DOHH2 (cell line): ENCODE data around the gene TMEM250.
"Not testable (repeated sequence)": the region's sequence is repeated elsewhere in the genome, so short reads cannot be mapped to it uniquely, and the experiment has no call there.

Experiments
- H3F3A ChIP-seq: fragments of 200-600 bp; sonication (generic), shearing (Covaris generic); 2 replicates; pipeline ENCODE4 v1.6.0; 2016; ENCODE audit warnings: antibody characterized with exemption, mild to moderate bottlenecking; ENCODE audit not compliant: control insufficient read depth, insufficient read depth
- H3K27ac ChIP-seq: fragments of 200-600 bp; sonication (generic); 2 replicates; pipeline ENCODE4 v1.5.1; 2014; ENCODE audit warnings: low read depth, mild to moderate bottlenecking, low read length, moderate library complexity
- H3K27me3 ChIP-seq: fragments of 200-600 bp; sonication (generic); 2 replicates; pipeline ENCODE4 v1.6.1; 2014; ENCODE audit warnings: mild to moderate bottlenecking, low read length, mixed read lengths; ENCODE audit not compliant: control insufficient read depth
- H3K36me3 ChIP-seq: fragments of 200-600 bp; sonication (generic); 2 replicates; pipeline ENCODE4 v1.6.1; 2014; ENCODE audit warnings: mild to moderate bottlenecking, low read length, moderate library complexity, mixed read lengths; ENCODE audit not compliant: control insufficient read depth
- H3K4me1 ChIP-seq: fragments of 200-600 bp; sonication (generic); 2 replicates; pipeline ENCODE4 v1.6.1; 2014; ENCODE audit warnings: mild to moderate bottlenecking, low read length, mixed read lengths; ENCODE audit not compliant: control insufficient read depth
- H3K4me2 ChIP-seq: fragments of 200-600 bp; sonication (generic); 2 replicates; pipeline ENCODE4 v1.6.0; 2014; ENCODE audit warnings: mild to moderate bottlenecking, low read length, moderate library complexity
- H3K4me3 ChIP-seq: fragments of 200-600 bp; sonication (generic); 2 replicates; pipeline ENCODE4 v1.5.1; 2014; ENCODE audit warnings: mild to moderate bottlenecking, low read length, mixed read lengths
- H3K79me2 ChIP-seq: fragments of 200-600 bp; sonication (generic); 2 replicates; pipeline ENCODE4 v1.6.1; 2014; ENCODE audit warnings: mild to moderate bottlenecking, low read length, mixed read lengths; ENCODE audit not compliant: control insufficient read depth
- H3K9me2 ChIP-seq: fragments of 200-600 bp; sonication (generic); replicated peaks from 2 replicates; pipeline ENCODE4 v1.6.1; 2014; ENCODE audit warnings: mild to moderate bottlenecking, low read length, mixed read lengths; ENCODE audit not compliant: control insufficient read depth
- H3K9me3 ChIP-seq: fragments of 200-600 bp; sonication (generic); 2 replicates; pipeline ENCODE4 v1.6.1; 2014; ENCODE audit warnings: antibody characterized with exemption, low read length, mixed read lengths; ENCODE audit not compliant: control insufficient read depth, insufficient read depth
- H4K20me1 ChIP-seq: fragments of 200-600 bp; sonication (generic); 2 replicates; pipeline ENCODE4 v1.6.0; 2014; ENCODE audit warnings: low read depth, mild to moderate bottlenecking, antibody characterized with exemption, low read length, moderate library complexity; ENCODE audit not compliant: control insufficient read depth, insufficient read depth
- CTCF ChIP-seq: fragments of 200-600 bp; sonication (generic); IDR thresholded peaks from one replicate; pipeline ENCODE4 v1.5.1; 2014; ENCODE audit warnings: antibody characterized with exemption, mild to moderate bottlenecking, low read depth, low read length; ENCODE audit not compliant: poor library complexity, severe bottlenecking
- EZH2phosphoT487 ChIP-seq: fragments of 200-600 bp; sonication (generic); IDR thresholded peaks from 2 replicates; pipeline ENCODE4 v1.6.1; 2017; ENCODE audit warnings: borderline replicate concordance, mild to moderate bottlenecking, antibody characterized with exemption, low read length, moderate library complexity, mixed read lengths

TMEM250 gene

GRCh38 chr9:136151848-136152542 lies 33.3 kb upstream of the TMEM250 start:
- Histone ChIP-seq H3F3A (no peaks in the 10 kb centered on the region), H3K9me3 (no peaks in the 10 kb centered on the region; the same call in 1 of the 2 replicates), H3K27ac (no peak overlapping the region), H3K9me2 (no peaks in the 10 kb centered on the region), H3K4me2 (no peak overlapping the region), H4K20me1 (no peaks in the 10 kb centered on the region), H3K4me1 (peaks cover 3% of the 10 kb centered on the region; the same call in 1 of the 2 replicates), H3K36me3 (no peaks in the 10 kb centered on the region), H3K79me2 (no peaks in the 10 kb centered on the region), H3K27me3 (no peaks in the 10 kb centered on the region), H3K4me3 (no peak overlapping the region)
- TF ChIP-seq CTCF (no peak), EZH2phosphoT487 (no peak)

- peaks cover 3% of the 10 kb centered on the region; the same call in 1 of the 2 replicates for H3K4me1 ChIP-seq
- no peaks in the 10 kb centered on the region for H3K9me2 ChIP-seq
- TF ChIP-seq EZH2phosphoT487 (no peak), CTCF (no peak)
- no peak overlapping the region for H3K4me3 ChIP-seq
- H3K4me2 ChIP-seq: no peak overlapping the region
- H3K36me3 ChIP-seq: no peaks in the 10 kb centered on the region
- no peaks in the 10 kb centered on the region for H3K27me3 ChIP-seq
- H3F3A ChIP-seq: no peaks in the 10 kb centered on the region
- no peaks in the 10 kb centered on the region; the same call in 1 of the 2 replicates for H3K9me3 ChIP-seq
- no peaks in the 10 kb centered on the region for H3K79me2 ChIP-seq
- H3K27ac ChIP-seq: no peak overlapping the region
- no peaks in the 10 kb centered on the region for H4K20me1 ChIP-seq
These were observed 32.6 kb upstream of the TMEM250 start for GRCh38 chr9:136151214-136151804.

GRCh38 chr9:136150664-136151213 lies 32.1 kb upstream of the TMEM250 start:
- H3K4me3 ChIP-seq, H3F3A ChIP-seq, H3K27ac ChIP-seq, H3K4me1 ChIP-seq, H4K20me1 ChIP-seq, H3K9me2 ChIP-seq, H3K27me3 ChIP-seq, H3K9me3 ChIP-seq, H3K36me3 ChIP-seq, H3K79me2 ChIP-seq, H3K4me2 ChIP-seq: not testable (repeated sequence)

GRCh38 chr9:136149853-136150252 lies 31.2 kb upstream of the TMEM250 start:
- no peak overlapping the region for H3K27ac ChIP-seq
- peaks cover 3% of the 10 kb centered on the region; the same call in 1 of the 2 replicates for H3K4me1 ChIP-seq
- no peak overlapping the region for H3K4me2 ChIP-seq
- no peaks in the 10 kb centered on the region for H3K27me3 ChIP-seq
- H3K79me2 ChIP-seq: no peaks in the 10 kb centered on the region
- H3F3A ChIP-seq: no peaks in the 10 kb centered on the region
- TF ChIP-seq CTCF: no peak
- no peak for TF ChIP-seq EZH2phosphoT487
- no peaks in the 10 kb centered on the region for H4K20me1 ChIP-seq
- no peaks in the 10 kb centered on the region for H3K9me2 ChIP-seq
- no peaks in the 10 kb centered on the region; the same call in 1 of the 2 replicates for H3K9me3 ChIP-seq
- no peaks in the 10 kb centered on the region for H3K36me3 ChIP-seq
- H3K4me3 ChIP-seq: no peak overlapping the region
